Activated T-cell treated with anti-CD3 and anti-CD28 coated beads, Interleukin-2, amount 50 U/mL, for 48 hours (primary cell): ENCODE measurements around the gene XRCC5.

Source experiments
- DNase-seq, 2 experiments: peaks; one replicate each; pipeline ENCODE4 v3.0.0-alpha.2; 2020

XRCC5 gene

GRCh38 chr2:216086207-216086893 is 22.8 kb upstream of the XRCC5 start:
- DNase-seq = no peak

- no peak for DNase-seq
These were observed 18.8 kb upstream of the XRCC5 start for GRCh38 chr2:216090369-216090786.

- no peak for DNase-seq
These were observed 16.5 kb upstream of the XRCC5 start for GRCh38 chr2:216092646-216093045.

GRCh38 chr2:216094701-216095100 is 14.4 kb upstream of the XRCC5 start:
- no peak for DNase-seq

- DNase-seq = no peak
These were observed 10.5 kb upstream of the XRCC5 start for GRCh38 chr2:216098421-216099334.

- DNase-seq = no peak
These were observed 8.0 kb upstream of the XRCC5 start for GRCh38 chr2:216101109-216101508.

GRCh38 chr2:216103213-216103612 is 5.9 kb upstream of the XRCC5 start:
- no peak for DNase-seq

- no peak for DNase-seq
These were observed 4.5 kb upstream of the XRCC5 start for GRCh38 chr2:216104691-216105090.

GRCh38 chr2:216107320-216107719 is 1.8 kb upstream of the XRCC5 start:
- DNase-seq = no peak

GRCh38 chr2:216107760-216108159 is 1.4 kb upstream of the XRCC5 start:
- DNase-seq = no peak

- no peak for DNase-seq
These were observed 710 bp upstream of the XRCC5 start for GRCh38 chr2:216108310-216108966.

- DNase-seq = no peak
These were observed 940 bp downstream of the XRCC5 start for GRCh38 chr2:216109962-216110614.

- DNase-seq = no peak
These were observed 1.5 kb downstream of the XRCC5 start for GRCh38 chr2:216110620-216111019.

- no peak for DNase-seq
These were observed 2.0 kb downstream of the XRCC5 start for GRCh38 chr2:216111122-216111521.

- DNase-seq = no peak
These were observed 3.8 kb downstream of the XRCC5 start for GRCh38 chr2:216112926-216113325.

GRCh38 chr2:216113572-216113971 is 4.4 kb downstream of the XRCC5 start:
- peak in 1 of 2 experiments; percentile 45 for DNase-seq

GRCh38 chr2:216114382-216114713 is 5.2 kb downstream of the XRCC5 start:
- no peak for DNase-seq

- DNase-seq = peak; percentile 98 to 99
These were observed 5.8 kb downstream of the XRCC5 start for GRCh38 chr2:216114714-216115531.

GRCh38 chr2:216116418-216116817 is 7.3 kb downstream of the XRCC5 start:
- no peak for DNase-seq

- DNase-seq = no peak
These were observed 8.6 kb downstream of the XRCC5 start for GRCh38 chr2:216117561-216118340.

- no peak for DNase-seq
These were observed 9.3 kb downstream of the XRCC5 start for GRCh38 chr2:216118474-216118873.
